Activated CD4-positive, alpha-beta T cell treated with anti-CD3 and anti-CD28 coated beads for 36 hours (primary cell): Measurements from ENCODE around the gene BTF3L4. TPM values are rescaled to one million over a fixed set of nuclear protein-coding genes. Genes with fewer than 3 reads are reported as not detected.
"Not testable (repeated sequence)": the region's sequence is repeated elsewhere in the genome, so short reads cannot be mapped to it uniquely, and the experiment has no call there.

ENCODE experiments used
- ATAC-seq: fragments of 200-7000 bp; cut with Tn5 transposase; one replicate; pipeline ENCODE4 v1.10.0; 2021; ENCODE audit warnings: mild to moderate bottlenecking, moderate library complexity
- CTCF ChIA-PET: fragments of 350-600 bp; sonication (Branson Sonifier 250); formaldehyde crosslinking; loops from one replicate; lab custom pipeline; 2021; ENCODE audit warnings: antibody characterized with exemption; lab: Charles Lee
- POLR2A ChIA-PET: fragments of 350-600 bp; sonication (Branson Sonifier 250); formaldehyde crosslinking; loops from one replicate; lab custom pipeline; 2021; ENCODE audit warnings: antibody characterized with exemption, inconsistent platforms; lab: Charles Lee
- DNase-seq: peaks from one replicate; pipeline ENCODE4 v3.0.0-alpha.2; 2020
- H3K27ac Mint-ChIP-seq: one replicate; pipeline ENCODE4 v1.8.0; 2021; ENCODE audit warnings: mixed read lengths
- H3K27me3 Mint-ChIP-seq: one replicate; pipeline ENCODE4 v1.8.0; 2021; ENCODE audit warnings: mixed read lengths
- H3K36me3 Mint-ChIP-seq: one replicate; pipeline ENCODE4 v1.8.0; 2021; ENCODE audit warnings: low read depth, mixed read lengths
- H3K4me1 Mint-ChIP-seq: one replicate; pipeline ENCODE4 v1.8.0; 2021; ENCODE audit warnings: mixed read lengths
- H3K4me3 Mint-ChIP-seq: one replicate; pipeline ENCODE4 v1.8.0; 2021; ENCODE audit warnings: mild to moderate bottlenecking, moderate library complexity, mixed read lengths
- H3K9me3 Mint-ChIP-seq: one replicate; pipeline ENCODE4 v1.8.0; 2021; ENCODE audit warnings: low read depth, mixed read lengths
- intact Hi-C, 2 experiments: fragments of 100-400 bp; cut with DNase I in 1 of 2; cut with micrococcal nuclease in 1 of 2; formaldehyde crosslinking; loops; one replicate each; pipeline versions ENCODE4 v1.14.2 to v1.15.1; 2022 to 2024; cut with DNase I, micrococcal nuclease
- total RNA-seq, 2 experiments: library from RNA; stranded (reverse); gene quantifications; one replicate each; pipeline ENCODE4 v1.2.3, GENCODE V29; 2021

BTF3L4 gene
- total RNA-seq, 2 experiments from 2014 or later: 33.8 to 37.8 TPM

- ChIA-PET POLR2A (no interaction called here), CTCF (interaction anchor here (0.7 kb wide), 2 partner anchors 15 to 24 kb away, joined by 3 read pairs; no protein-coding TSS in a partner anchor)
- Mint-ChIP-seq H3K4me3 (no peak overlapping the region), H3K27me3 (no peaks in the 10 kb centered on the region), H3K36me3 (peaks cover 27% of the 10 kb centered on the region), H3K27ac (no peak overlapping the region), H3K4me1 (peaks cover 16% of the 10 kb centered on the region), H3K9me3 (no peaks in the 10 kb centered on the region)
- ATAC-seq: no peak
- no peak for DNase-seq
- intact Hi-C loops: no loop called here
Observed at GRCh38 chr1:52072291-52072690, 16.2 kb downstream of the BTF3L4 start.

- H3K4me3 Mint-ChIP-seq, H3K27me3 Mint-ChIP-seq, intact Hi-C loops, H3K4me1 Mint-ChIP-seq, DNase-seq, H3K27ac Mint-ChIP-seq, ATAC-seq, H3K9me3 Mint-ChIP-seq, POLR2A ChIA-PET: not testable (repeated sequence)
- H3K36me3 Mint-ChIP-seq: peaks cover 12% of the 10 kb centered on the region
- CTCF ChIA-PET: interaction anchor here (0.7 kb wide), 1 partner anchor 10 kb away, joined by 3 read pairs; no protein-coding TSS in a partner anchor
Observed at GRCh38 chr1:52077277-52077676, 21.2 kb downstream of the BTF3L4 start.

- no peak overlapping the region for H3K4me3 Mint-ChIP-seq
- H3K4me1 Mint-ChIP-seq: peaks cover 3% of the 10 kb centered on the region
- no peaks in the 10 kb centered on the region for H3K9me3 Mint-ChIP-seq
- intact Hi-C loops: no loop called here
- H3K27ac Mint-ChIP-seq: no peak overlapping the region
- H3K27me3 Mint-ChIP-seq: no peaks in the 10 kb centered on the region
- H3K36me3 Mint-ChIP-seq: peaks cover 8% of the 10 kb centered on the region
- ATAC-seq: no peak
- ChIA-PET CTCF (interaction anchor here (0.6 to 0.9 kb wide), 2 partner anchors 52 to 254 kb away, joined by 3 read pairs; no protein-coding TSS in a partner anchor), POLR2A (no interaction called here)
- no peak for DNase-seq
Observed at GRCh38 chr1:52080014-52080415, 23.9 kb downstream of the BTF3L4 start.

- H3K9me3 Mint-ChIP-seq, H3K4me1 Mint-ChIP-seq, H3K27ac Mint-ChIP-seq, H3K4me3 Mint-ChIP-seq, H3K27me3 Mint-ChIP-seq, POLR2A ChIA-PET, DNase-seq, CTCF ChIA-PET, ATAC-seq: not testable (repeated sequence)
- peaks cover 45% of the 10 kb centered on the region for H3K36me3 Mint-ChIP-seq
- intact Hi-C loops: loop anchor here in 1 of 2 experiments (5.0 kb wide), 1 partner anchor 51 kb away; no protein-coding TSS in a partner anchor
Observed at GRCh38 chr1:52087892-52088291, 31.8 kb downstream of the BTF3L4 start.

- DNase-seq, intact Hi-C loops, H3K4me3 Mint-ChIP-seq, H3K9me3 Mint-ChIP-seq, H3K27ac Mint-ChIP-seq, H3K27me3 Mint-ChIP-seq, H3K4me1 Mint-ChIP-seq, ATAC-seq: not testable (repeated sequence)
- ChIA-PET CTCF (interaction anchor here (0.7 kb wide), 1 partner anchor 8 kb away, joined by 3 read pairs; no protein-coding TSS in a partner anchor), POLR2A (interaction anchor here (0.6 to 1.1 kb wide), 2 partner anchors 36 to 194 kb away, joined by 3 to 4 read pairs; no protein-coding TSS in a partner anchor)
- H3K36me3 Mint-ChIP-seq: peaks cover 16% of the 10 kb centered on the region
Observed at GRCh38 chr1:52094300-52094699, 38.2 kb downstream of the BTF3L4 start.

- Mint-ChIP-seq H3K27me3 (no peaks in the 10 kb centered on the region), H3K27ac (no peak overlapping the region), H3K36me3 (peaks cover 3% of the 10 kb centered on the region), H3K9me3 (no peaks in the 10 kb centered on the region), H3K4me3 (no peak overlapping the region), H3K4me1 (no peaks in the 10 kb centered on the region)
- DNase-seq: no peak
- no peak for ATAC-seq
- POLR2A ChIA-PET: no interaction called here
- intact Hi-C loops: no loop called here
- CTCF ChIA-PET: no interaction called here
Observed at GRCh38 chr1:52096216-52096615, 40.1 kb downstream of the BTF3L4 start.

GRCh38 chr1:52098139-52098871, 42.2 kb downstream of the BTF3L4 start:
- ATAC-seq (no peak), DNase-seq (no peak)
- intact Hi-C loops: no loop called here
- H3K4me3 Mint-ChIP-seq: no peak overlapping the region
- POLR2A ChIA-PET: no interaction called here
- no peak overlapping the region for H3K27ac Mint-ChIP-seq
- no peaks in the 10 kb centered on the region for H3K36me3 Mint-ChIP-seq
- H3K4me1 Mint-ChIP-seq: peaks cover 7% of the 10 kb centered on the region
- no peaks in the 10 kb centered on the region for H3K27me3 Mint-ChIP-seq
- H3K9me3 Mint-ChIP-seq: no peaks in the 10 kb centered on the region
- CTCF ChIA-PET: interaction anchor here (0.6 to 0.7 kb wide), 2 partner anchors 50 to 120 kb away, joined by 3 read pairs; no protein-coding TSS in a partner anchor

- ChIA-PET POLR2A (no interaction called here), CTCF (no interaction called here)
- ATAC-seq: peak; percentile 39
- intact Hi-C loops: loop anchor here in 1 of 2 experiments (10.0 kb wide), 1 partner anchor 728 kb away; no protein-coding TSS in a partner anchor
- no peak for DNase-seq
- no peaks in the 10 kb centered on the region for H3K27me3 Mint-ChIP-seq
- H3K4me1 Mint-ChIP-seq: peaks cover 7% of the 10 kb centered on the region
- H3K9me3 Mint-ChIP-seq: no peaks in the 10 kb centered on the region
- H3K27ac Mint-ChIP-seq: no peak overlapping the region
- H3K4me3 Mint-ChIP-seq: no peak overlapping the region
- no peaks in the 10 kb centered on the region for H3K36me3 Mint-ChIP-seq
Observed at GRCh38 chr1:52102336-52103013, 46.4 kb downstream of the BTF3L4 start.

- intact Hi-C loops: no loop called here
- Mint-ChIP-seq H3K27ac (no peak overlapping the region), H3K36me3 (no peaks in the 10 kb centered on the region), H3K9me3 (no peaks in the 10 kb centered on the region), H3K27me3 (no peaks in the 10 kb centered on the region), H3K4me3 (no peak overlapping the region), H3K4me1 (no peaks in the 10 kb centered on the region)
- ATAC-seq (no peak), DNase-seq (no peak)
- ChIA-PET CTCF (interaction anchor here (0.8 to 1.9 kb wide), 3 partner anchors 16 to 214 kb away, joined by 3 to 7 read pairs (median 4); no protein-coding TSS in a partner anchor), POLR2A (interaction anchor here (0.7 kb wide), 1 partner anchor 265 kb away, joined by 3 read pairs; no protein-coding TSS in a partner anchor)
Observed at GRCh38 chr1:52111492-52111891, 55.4 kb downstream of the BTF3L4 start.

- DNase-seq (no peak), ATAC-seq (no peak)
- ChIA-PET CTCF (interaction anchor here (0.5 to 1.9 kb wide), 3 partner anchors 15 to 687 kb away, joined by 3 to 7 read pairs (median 3); no protein-coding TSS in a partner anchor), POLR2A (no interaction called here)
- H3K4me3 Mint-ChIP-seq: no peak overlapping the region
- intact Hi-C loops: no loop called here
- no peaks in the 10 kb centered on the region for H3K9me3 Mint-ChIP-seq
- no peaks in the 10 kb centered on the region for H3K36me3 Mint-ChIP-seq
- no peaks in the 10 kb centered on the region for H3K27me3 Mint-ChIP-seq
- H3K27ac Mint-ChIP-seq: no peak overlapping the region
- no peaks in the 10 kb centered on the region for H3K4me1 Mint-ChIP-seq
Observed at GRCh38 chr1:52112489-52112888, 56.4 kb downstream of the BTF3L4 start.

GRCh38 chr1:52119301-52120079, 63.4 kb downstream of the BTF3L4 start:
- intact Hi-C loops: no loop called here
- POLR2A ChIA-PET: no interaction called here
- Mint-ChIP-seq H3K27me3 (no peaks in the 10 kb centered on the region), H3K9me3 (no peaks in the 10 kb centered on the region), H3K4me3 (no peak overlapping the region), H3K4me1 (no peaks in the 10 kb centered on the region), H3K27ac (no peak overlapping the region), H3K36me3 (no peaks in the 10 kb centered on the region)
- DNase-seq (no peak), ATAC-seq (no peak)
- CTCF ChIA-PET: no interaction called here
